AG09309 (cell line): Measurements from ENCODE around the gene CD22.
"Not testable (repeated sequence)": the region's sequence is repeated elsewhere in the genome, so short reads cannot be mapped to it uniquely, and the experiment has no call there.

Experiments used
- DNase-seq: peaks from one replicate; pipeline ENCODE4 v3.0.0-alpha.2; 2010; ENCODE audit warnings: low read depth
- H3K4me3 ChIP-seq: 2 replicates; pipeline ENCODE4 v1.5.1; 2011; ENCODE audit warnings: mild to moderate bottlenecking, low read depth, low read length, moderate library complexity; ENCODE audit not compliant: control insufficient read depth
- TF ChIP-seq, protein P1 (sequence below): IDR thresholded peaks from 2 replicates; pipeline ENCODE4 v1.5.1; 2011; ENCODE audit warnings: mild to moderate bottlenecking, low read depth, low read length, inconsistent platforms; ENCODE audit not compliant: insufficient read depth, control insufficient read depth; ENCODE audit errors: missing control alignments

CD22 gene

DNA sequence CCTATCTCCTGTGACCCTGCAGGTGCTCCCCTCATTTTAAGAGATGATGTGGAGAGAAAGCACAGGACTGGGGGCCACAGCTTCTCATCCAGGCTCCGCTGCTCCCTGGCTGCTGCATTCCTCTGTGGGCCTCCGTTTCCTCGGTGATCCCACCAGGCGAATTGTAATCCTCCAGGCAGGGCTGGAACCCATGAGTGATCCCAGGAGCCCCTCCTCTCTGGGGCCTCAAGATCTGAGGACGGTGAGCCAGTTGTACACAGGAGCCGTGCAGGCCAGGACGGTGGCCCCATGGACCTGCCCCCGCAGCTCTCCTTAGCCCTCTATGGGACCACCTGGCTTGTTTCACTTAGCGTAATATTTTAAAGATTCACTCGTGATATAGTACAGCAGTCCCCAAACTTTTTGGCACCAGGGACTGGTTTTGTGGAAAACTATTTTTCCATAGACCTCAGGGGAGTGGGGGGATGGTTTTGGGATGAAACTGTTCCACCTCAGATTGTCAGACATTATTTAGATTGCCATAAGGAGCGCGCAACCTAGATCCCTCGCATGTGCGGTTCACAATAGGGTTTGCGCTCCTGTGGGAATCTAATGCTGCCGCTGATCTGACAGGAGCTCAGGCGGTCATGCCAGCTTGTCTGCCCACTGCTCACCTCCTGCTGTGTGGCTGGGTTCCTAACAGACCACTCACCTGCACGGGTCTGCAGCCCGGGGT lies 34.9 kb downstream of the CD22 start:
- no peak overlapping the region for H3K4me3 ChIP-seq
- DNase-seq, result no peak
- TF ChIP-seq, protein P1, sequence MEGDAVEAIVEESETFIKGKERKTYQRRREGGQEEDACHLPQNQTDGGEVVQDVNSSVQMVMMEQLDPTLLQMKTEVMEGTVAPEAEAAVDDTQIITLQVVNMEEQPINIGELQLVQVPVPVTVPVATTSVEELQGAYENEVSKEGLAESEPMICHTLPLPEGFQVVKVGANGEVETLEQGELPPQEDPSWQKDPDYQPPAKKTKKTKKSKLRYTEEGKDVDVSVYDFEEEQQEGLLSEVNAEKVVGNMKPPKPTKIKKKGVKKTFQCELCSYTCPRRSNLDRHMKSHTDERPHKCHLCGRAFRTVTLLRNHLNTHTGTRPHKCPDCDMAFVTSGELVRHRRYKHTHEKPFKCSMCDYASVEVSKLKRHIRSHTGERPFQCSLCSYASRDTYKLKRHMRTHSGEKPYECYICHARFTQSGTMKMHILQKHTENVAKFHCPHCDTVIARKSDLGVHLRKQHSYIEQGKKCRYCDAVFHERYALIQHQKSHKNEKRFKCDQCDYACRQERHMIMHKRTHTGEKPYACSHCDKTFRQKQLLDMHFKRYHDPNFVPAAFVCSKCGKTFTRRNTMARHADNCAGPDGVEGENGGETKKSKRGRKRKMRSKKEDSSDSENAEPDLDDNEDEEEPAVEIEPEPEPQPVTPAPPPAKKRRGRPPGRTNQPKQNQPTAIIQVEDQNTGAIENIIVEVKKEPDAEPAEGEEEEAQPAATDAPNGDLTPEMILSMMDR, result no peak

DNA sequence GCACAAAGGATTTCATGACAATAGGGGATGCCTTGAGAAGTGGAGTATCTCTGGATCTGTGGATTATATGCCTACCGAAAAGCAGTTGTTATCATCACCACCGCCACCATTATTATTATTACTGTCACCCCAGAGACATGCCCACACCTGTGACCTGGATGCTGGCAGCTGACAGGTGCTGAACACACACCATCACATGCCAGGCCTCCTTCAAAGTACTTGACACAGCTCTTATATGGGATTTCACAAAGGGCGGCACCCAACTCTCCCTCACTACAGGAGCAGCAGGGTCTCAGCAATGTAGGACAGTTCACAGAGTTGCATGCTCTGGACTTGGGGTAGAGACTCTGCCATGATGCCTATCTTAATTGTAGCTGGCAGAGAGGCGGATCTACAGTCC lies 36.3 kb downstream of the CD22 start:
- no peak overlapping the region for H3K4me3 ChIP-seq
- TF ChIP-seq, protein P1, result no peak
- DNase-seq, result no peak

DNA sequence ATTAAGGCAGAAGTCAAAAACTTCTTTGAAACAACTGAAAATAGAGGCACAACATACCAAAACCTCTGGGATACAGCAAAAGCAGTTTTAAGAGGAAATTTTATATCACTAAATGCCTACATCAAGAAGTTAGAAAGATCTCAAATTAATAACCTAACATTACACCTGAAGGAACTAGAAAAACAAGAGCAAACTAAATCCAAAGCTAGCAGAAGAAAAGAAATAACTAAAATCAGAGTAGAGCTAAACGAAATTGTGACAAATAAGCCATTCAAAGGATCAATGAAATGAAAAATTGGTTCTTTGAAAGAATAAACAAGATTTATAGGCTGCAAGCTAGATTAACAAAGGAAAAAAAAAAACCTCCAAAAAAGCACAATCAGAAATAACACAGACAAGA lies 39.4 kb downstream of the CD22 start:
- no peak overlapping the region for H3K4me3 ChIP-seq
- DNase-seq, result no peak
- TF ChIP-seq, protein P1, result no peak

GRCh38 chr19:35369522-35369921 lies 40.5 kb downstream of the CD22 start:
- TF ChIP-seq, protein P1, result no peak
- H3K4me3 ChIP-seq, result no peak overlapping the region
- no peak for DNase-seq

GRCh38 chr19:35370722-35371121 lies 41.7 kb downstream of the CD22 start, which contains the start of gene GPR42:
TSS of gene GPR42 (plus strand) at chr19:35371068. CDS start at chr19:35371360, 292 bp downstream.
- H3K4me3 ChIP-seq, result no peak within 1 kb of the TSS
- TF ChIP-seq, protein P1, result no peak
- DNase-seq, result no peak

DNA sequence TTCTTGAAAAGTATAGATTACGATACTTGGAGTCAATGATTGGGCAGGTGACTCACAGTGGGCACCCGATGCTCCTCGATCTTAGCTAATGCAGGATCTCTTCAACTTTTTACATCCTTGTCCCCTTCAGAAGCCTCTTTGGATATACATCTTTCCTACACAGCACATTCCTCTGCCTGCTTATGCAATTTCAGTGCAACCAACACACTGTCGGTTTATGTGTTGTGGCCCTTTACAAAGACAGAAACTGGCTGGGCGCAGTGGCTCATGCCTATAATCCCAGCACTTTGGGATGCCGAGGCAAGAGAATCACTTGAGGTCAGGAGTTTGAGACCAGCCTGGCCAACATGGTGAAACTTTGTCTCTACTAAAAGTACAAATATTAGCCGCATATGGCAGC lies 44.5 kb downstream of the CD22 start:
- TF ChIP-seq, protein P1, result no peak
- H3K4me3 ChIP-seq, result no peak overlapping the region
- no peak for DNase-seq

DNA sequence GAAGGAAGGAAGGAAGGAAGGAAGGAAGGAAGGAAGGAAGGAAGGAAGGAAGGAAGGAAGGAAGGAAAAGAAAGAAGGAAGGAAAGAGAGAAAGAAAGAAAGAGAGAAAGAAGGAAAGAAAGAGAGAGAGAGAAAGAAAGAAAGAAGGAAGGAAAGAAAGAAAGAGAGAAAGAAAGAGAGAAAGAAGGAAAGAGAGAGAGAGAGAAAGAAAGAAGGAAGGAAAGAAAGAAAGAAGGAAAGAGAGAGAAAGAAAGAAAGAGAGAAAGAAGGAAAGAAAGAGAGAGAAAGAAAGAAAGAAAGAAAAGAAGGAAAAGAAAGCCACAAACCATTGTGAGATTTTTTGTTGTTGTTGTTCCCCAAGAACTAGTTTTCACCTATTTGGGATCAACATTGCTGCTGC lies 45.0 kb downstream of the CD22 start:
- H3K4me3 ChIP-seq, DNase-seq: not testable (repeated sequence)
